H1 (cell line): ENCODE data around the gene VTN. TPM values are rescaled to one million over a fixed set of nuclear protein-coding genes. Genes with fewer than 3 reads are reported as not detected.
A peak's percentile ranks its signal among the peaks of the same experiment; 100 is the strongest.

Experiments used
- CTCF ChIA-PET: fragments of 300-600 bp; sonication (Branson Sonifier 250); formaldehyde crosslinking; loops from one replicate; lab custom pipeline; 2021; ENCODE audit not compliant: partially characterized antibody; lab: Charles Lee
- POLR2A ChIA-PET: fragments of 300-600 bp; sonication (Branson Sonifier 250); formaldehyde crosslinking; loops from one replicate; lab custom pipeline; 2021; ENCODE audit warnings: inconsistent platforms; ENCODE audit not compliant: partially characterized antibody; lab: Charles Lee
- DNase-seq, 2 experiments: peaks; one replicate each; pipeline versions ENCODE4 v3.0.0 to v3.0.0-alpha.2; 2010 to 2022; ENCODE audit warnings: low spot score in 2 of 2, low read depth in 1 of 2, mixed read lengths in 1 of 2
- FAIRE-seq: peaks from 2 replicates; lab custom pipeline; 2011; peaks lifted over from hg19 to GRCh38; lab: Jason Lieb, UNC
- H2AFZ ChIP-seq: 2 replicates; pipeline ENCODE4 v1.8.1; 2012; ENCODE audit warnings: low read length, inconsistent platforms
- H2AK5ac ChIP-seq: 2 replicates; pipeline ENCODE4 v1.6.1; 2013; ENCODE audit warnings: low read depth, low read length
- H2BK120ac ChIP-seq: replicated peaks from 2 replicates; pipeline ENCODE3; 2013; ENCODE audit warnings: low read depth, low read length, inconsistent platforms
- H2BK12ac ChIP-seq: 2 replicates; pipeline ENCODE4 v1.6.1; 2013; ENCODE audit warnings: low read depth, low read length
- H2BK15ac ChIP-seq: 2 replicates; pipeline ENCODE4 v1.6.1; 2013; ENCODE audit warnings: low read length
- H2BK20ac ChIP-seq: 2 replicates; pipeline ENCODE4 v1.6.1; 2013; ENCODE audit warnings: low read length
- H2BK5ac ChIP-seq: 2 replicates; pipeline ENCODE4 v1.6.1; 2013; ENCODE audit warnings: low read depth, low read length
- H3K14ac ChIP-seq: 2 replicates; pipeline ENCODE4 v1.6.1; 2013; ENCODE audit warnings: inconsistent platforms; ENCODE audit not compliant: insufficient read length
- H3K18ac ChIP-seq: 2 replicates; pipeline ENCODE4 v1.6.1; 2013; ENCODE audit warnings: low read length; ENCODE audit errors: extremely low read depth
- H3K23ac ChIP-seq: 2 replicates; pipeline ENCODE4 v1.6.1; 2013; ENCODE audit warnings: inconsistent platforms; ENCODE audit not compliant: insufficient read length
- H3K23me2 ChIP-seq: 2 replicates; pipeline ENCODE4 v1.6.1; 2013; ENCODE audit warnings: low read depth, low read length
- H3K27ac ChIP-seq: 2 replicates; pipeline ENCODE4 v1.6.1; 2011; ENCODE audit warnings: low read depth, low read length, inconsistent platforms
- H3K27me3 ChIP-seq, 4 experiments: replicated peaks in 1 of 4; 1 replicate in 1 of 4; 2 replicates in 3 of 4; pipeline versions ENCODE4 v1.6.1 to v1.8.1; 2011 to 2013; ENCODE audit warnings: low read length in 3 of 4, mild to moderate bottlenecking in 3 of 4, inconsistent platforms in 2 of 4, mixed read lengths in 2 of 4, moderate library complexity in 1 of 4; ENCODE audit not compliant: control insufficient read depth in 3 of 4, insufficient read depth in 3 of 4; ENCODE audit errors: extremely low read depth in 1 of 4
- H3K36me3 ChIP-seq, 4 experiments: 2 replicates each; pipeline versions ENCODE4 v1.6.1 to v1.8.1; 2011 to 2013; ENCODE audit warnings: mild to moderate bottlenecking in 4 of 4, low read length in 3 of 4, moderate library complexity in 2 of 4, control low read depth in 1 of 4, inconsistent platforms in 1 of 4; ENCODE audit not compliant: insufficient read depth in 4 of 4, control insufficient read depth in 2 of 4
- H3K4ac ChIP-seq: replicated peaks from 2 replicates; pipeline ENCODE3; 2013; ENCODE audit warnings: low read length, low read depth, mixed read lengths, inconsistent platforms; ENCODE audit not compliant: insufficient read length
- H3K4me1 ChIP-seq, 4 experiments: replicated peaks in 1 of 4; 1 replicate in 1 of 4; 2 replicates in 3 of 4; pipeline versions ENCODE4 v1.6.1 to v1.8.1; 2011 to 2013; ENCODE audit warnings: low read length in 3 of 4, inconsistent platforms in 2 of 4, mixed read lengths in 1 of 4; ENCODE audit not compliant: insufficient read depth in 4 of 4, control insufficient read depth in 3 of 4
- H3K4me2 ChIP-seq, 2 experiments: 2 replicates each; pipeline versions ENCODE4 v1.6.1 to v1.8.1; 2011 to 2013; ENCODE audit warnings: low read depth in 2 of 2, low read length in 2 of 2, control low read depth in 1 of 2, inconsistent platforms in 1 of 2, mild to moderate bottlenecking in 1 of 2; ENCODE audit not compliant: insufficient read depth in 1 of 2
- H3K4me3 ChIP-seq, 4 experiments: fragments of 200-600, 300-600 bp in 1 of 4; sonication (generic), shearing (Covaris generic), sonication (Bioruptor Twin) in 1 of 4; 2 replicates each; pipeline versions ENCODE4 v1.5.1 to v1.8.1; 2011 to 2016; ENCODE audit warnings: low read length in 4 of 4, low read depth in 3 of 4, control low read depth in 2 of 4, inconsistent platforms in 2 of 4, mild to moderate bottlenecking in 2 of 4, mixed read lengths in 1 of 4, moderate library complexity in 1 of 4; ENCODE audit not compliant: insufficient read depth in 2 of 4; ENCODE audit errors: extremely low read depth in 1 of 4
- H3K56ac ChIP-seq: replicated peaks from 2 replicates; pipeline ENCODE3; 2013; ENCODE audit warnings: low read depth, mild to moderate bottlenecking, mixed read lengths, low read length, inconsistent platforms; ENCODE audit not compliant: insufficient read length
- H3K79me1 ChIP-seq: 2 replicates; pipeline ENCODE4 v1.6.1; 2013; ENCODE audit warnings: low read depth, low read length, control low read depth
- H3K79me2 ChIP-seq, 2 experiments: 2 replicates each; pipeline versions ENCODE4 v1.6.1 to v1.8.1; 2012 to 2013; ENCODE audit warnings: low read length in 2 of 2, mild to moderate bottlenecking in 2 of 2, inconsistent platforms in 1 of 2; ENCODE audit not compliant: insufficient read depth in 2 of 2, control insufficient read depth in 1 of 2
- H3K9ac ChIP-seq, 4 experiments: replicated peaks in 1 of 4; 1 replicate in 1 of 4; 2 replicates in 3 of 4; pipeline versions ENCODE4 v1.6.1 to v1.8.1; 2011 to 2013; ENCODE audit warnings: low read depth in 3 of 4, low read length in 3 of 4, control low read depth in 2 of 4, mild to moderate bottlenecking in 2 of 4, moderate library complexity in 2 of 4, inconsistent platforms in 1 of 4; ENCODE audit errors: extremely low read depth in 1 of 4
- H3K9me3 ChIP-seq, 2 experiments: 2 replicates each; pipeline versions ENCODE4 v1.6.1 to v1.8.1; 2012 to 2013; ENCODE audit warnings: mild to moderate bottlenecking in 2 of 2, moderate library complexity in 2 of 2, control low read depth in 1 of 2, inconsistent platforms in 1 of 2, low read depth in 1 of 2, low read length in 1 of 2, mixed read lengths in 1 of 2; ENCODE audit not compliant: insufficient read depth in 2 of 2
- H4K20me1 ChIP-seq, 2 experiments: replicated peaks in 1 of 2; 2 replicates each; pipeline versions ENCODE3 to v1.8.1; 2011 to 2013; ENCODE audit warnings: inconsistent platforms in 2 of 2, low read length in 2 of 2, mild to moderate bottlenecking in 1 of 2; ENCODE audit not compliant: insufficient read depth in 2 of 2, control insufficient read depth in 1 of 2
- H4K5ac ChIP-seq: 2 replicates; pipeline ENCODE4 v1.6.1; 2013; ENCODE audit warnings: low read length, low read depth, mixed read lengths, inconsistent platforms; ENCODE audit not compliant: insufficient read length
- H4K8ac ChIP-seq: 2 replicates; pipeline ENCODE4 v1.8.0; 2013; ENCODE audit warnings: mild to moderate bottlenecking, moderate library complexity, low read length, inconsistent platforms; ENCODE audit not compliant: insufficient read depth; ENCODE audit errors: extremely low read depth
- H4K91ac ChIP-seq: replicated peaks from 2 replicates; pipeline ENCODE3; 2013; ENCODE audit warnings: low read length, mixed read lengths, inconsistent platforms; ENCODE audit not compliant: insufficient read length
- BCL11A ChIP-seq, 2 experiments: IDR thresholded peaks; one replicate each; pipeline ENCODE4 v1.6.1; 2011; ENCODE audit warnings: low read depth in 2 of 2, low read length in 2 of 2, mild to moderate bottlenecking in 2 of 2
- FOSL1 ChIP-seq: IDR thresholded peaks from 2 replicates; pipeline ENCODE4 v1.6.1; 2011; ENCODE audit warnings: mild to moderate bottlenecking, low read depth, low read length, moderate library complexity; ENCODE audit not compliant: insufficient read depth
- SP1 ChIP-seq: IDR thresholded peaks from 2 replicates; pipeline ENCODE4 v1.6.1; 2011; ENCODE audit warnings: low read depth, low read length
- SP2 ChIP-seq: IDR thresholded peaks from 2 replicates; pipeline ENCODE4 v1.6.1; 2012; ENCODE audit warnings: mild to moderate bottlenecking, low read length, inconsistent platforms
- SP4 ChIP-seq: IDR thresholded peaks from 2 replicates; pipeline ENCODE4 v1.6.1; 2012; ENCODE audit warnings: low read length, inconsistent platforms
- WGBS, 2 experiments: shearing (Covaris generic) in 1 of 2; methylation state at CpG; one replicate each; pipeline versions ENCODE4 v1.1.6 to v1.1.7; 2013 to 2015; ENCODE audit warnings: low lambda C conversion rate in 2 of 2, mixed read lengths in 2 of 2, inconsistent platforms in 1 of 2, low coverage in 1 of 2, missing lambda C conversion rate in 1 of 2; ENCODE audit not compliant: insufficient replicate concordance in 2 of 2, insufficient coverage in 1 of 2, insufficient read length in 1 of 2; ENCODE audit errors: extremely low coverage in 1 of 2, missing lambda C conversion rate in 1 of 2; 5-methylcytosine and 5-hydroxymethylcytosine counted together
- polyA plus RNA-seq, 7 experiments: library from polyadenylated mRNA; depleted of rRNA in 3 of 7; stranded (reverse) in 5 of 7; unstranded in 2 of 7; fragments of >200 nt in 5 of 7; fragments of 200-250 nt in 2 of 7; gene quantifications; 1 replicate in 5 of 7; 2 replicates in 1 of 7; 4 replicates in 1 of 7; pipeline versions ENCODE4 v1.2.1 to v1.2.3, GENCODE V29; 2011 to 2013; ENCODE audit warnings: missing spikeins in 2 of 7, mixed read lengths in 2 of 7
- total RNA-seq: library from RNA; stranded (reverse); fragmentation: NEBNext Ultra II Directional; extraction: Animal tissue kit (Norgen Biotek cat#: 25700); gene quantifications from 2 replicates; pipeline ENCODE4 v1.2.1, GENCODE V29; 2021

Gene VTN
- total and polyA plus RNA-seq, 2 of the 8 experiments (the other 6 are each of a cell fraction or from before 2014, with no cell fraction given), result 0.18 TPM; not detected in 1

GRCh38 chr17:28395968-28396367, 25.9 kb upstream of the VTN start:
- H3K27me3 ChIP-seq, result peaks cover 0 to 5% (median under 1%) of the 10 kb centered on the region in 4 experiments; a peak in 2 of 7 replicates
- no peak overlapping the region for H2AFZ ChIP-seq
- no peaks in the 10 kb centered on the region for H3K9me3 ChIP-seq
- H2BK5ac ChIP-seq, result no peak overlapping the region
- no peak for FAIRE-seq
- POLR2A ChIA-PET, result interaction anchor here (1.2 to 12.8 kb wide), 3 partner anchors 8 to 11 kb away, joined by 3 to 135 read pairs (median 12); partner anchors contain the start of gene SLC46A1
- H3K4ac ChIP-seq, result peak overlapping the region; percentile 58
- TF ChIP-seq SP4 (no peak), FOSL1 (no peak), SP1 (no peak), SP2 (no peak), BCL11A (IDR thresholded peaks at IDR 0.05; ENCODE audit: low read depth in 2 of 2, low read length in 2 of 2) (no peak)
- TF ChIP-seq, all 59 proteins: peak for 0
- no peak overlapping the region for H2BK120ac ChIP-seq
- H3K23ac ChIP-seq, result no peak overlapping the region
- H3K36me3 ChIP-seq, result no peaks in the 10 kb centered on the region
- no peak for DNase-seq
- H3K4me2 ChIP-seq, result no peak overlapping the region
- H3K14ac ChIP-seq, result no peak overlapping the region
- no peak overlapping the region for H2AK5ac ChIP-seq
- H2BK12ac ChIP-seq, result 0 out of 2 replicates have a peak overlapping the region, but pooled peaks have one; percentile 9
- WGBS, 2 experiments, result 86% methylated on average over 3 of the region's 6 CpGs; no CpG with 5 or more reads in 1 of the 2 experiments
- no peak overlapping the region for H4K5ac ChIP-seq
- H3K27ac ChIP-seq, result no peak overlapping the region
- no peaks in the 10 kb centered on the region for H3K79me1 ChIP-seq
- no peak overlapping the region for H3K18ac ChIP-seq
- H4K8ac ChIP-seq, result no peak overlapping the region
- no peak overlapping the region for H3K9ac ChIP-seq
- H3K23me2 ChIP-seq, result no peaks in the 10 kb centered on the region
- H3K4me3 ChIP-seq, result no peak overlapping the region
- H3K56ac ChIP-seq, result no peak overlapping the region
- CTCF ChIA-PET, result interaction anchor here (0.8 to 2.8 kb wide), 5 partner anchors 9 to 99 kb away, joined by 3 to 11 read pairs (median 4); partner anchors contain the start of gene SLC46A1
- no peak overlapping the region for H2BK20ac ChIP-seq
- no peaks in the 10 kb centered on the region; a peak in 1 of 7 replicates for H3K4me1 ChIP-seq
- no peaks in the 10 kb centered on the region for H4K20me1 ChIP-seq
- H4K91ac ChIP-seq, result no peak overlapping the region
- peak overlapping the region; percentile 72; the same call in 1 of the 2 replicates for H2BK15ac ChIP-seq
- H3K79me2 ChIP-seq, result no peaks in the 10 kb centered on the region
